Lung (tissue), 16 donors: ENCODE measurements around the gene NTRK3. TPM values are rescaled to one million over a fixed set of nuclear protein-coding genes. Genes with fewer than 3 reads are reported as not detected.

Experiments
- ATAC-seq: fragments of 200-7000 bp; cut with Tn5 transposase; one replicate; pipeline ENCODE4 v1.9.1; 2020; ENCODE audit warnings: moderate number of reproducible peaks; ENCODE audit not compliant: insufficient read depth, low FRiP score
- DNase-seq, 3 donors: peaks; one replicate each; pipeline ENCODE4 v3.0.0-alpha.2; 2013 to 2017
- H3K27ac ChIP-seq, 2 donors: one replicate each; pipeline ENCODE4 v1.5.1; 2013; ENCODE audit warnings: mild to moderate bottlenecking in 2 of 2, moderate library complexity in 2 of 2, control low read depth in 1 of 2, inconsistent platforms in 1 of 2, low read depth in 1 of 2, low read length in 1 of 2
- H3K27me3 ChIP-seq, 3 donors: one replicate each; pipeline ENCODE4 v1.5.1; 2013; ENCODE audit warnings: low read length in 2 of 3; ENCODE audit not compliant: control insufficient read depth in 3 of 3, insufficient read depth in 3 of 3
- H3K36me3 ChIP-seq, 4 donors: one replicate each; pipeline ENCODE4 v1.5.1; 2013; ENCODE audit warnings: low read length in 4 of 4, mild to moderate bottlenecking in 1 of 4, moderate library complexity in 1 of 4; ENCODE audit not compliant: control insufficient read depth in 4 of 4, insufficient read depth in 4 of 4
- H3K4me1 ChIP-seq, 5 donors: one replicate each; pipeline ENCODE4 v1.5.1; 2013; ENCODE audit warnings: low read length in 5 of 5, mild to moderate bottlenecking in 2 of 5, moderate library complexity in 1 of 5; ENCODE audit not compliant: control insufficient read depth in 5 of 5, insufficient read depth in 5 of 5
- H3K4me3 ChIP-seq: one replicate; pipeline ENCODE4 v1.5.1; 2013; ENCODE audit warnings: mild to moderate bottlenecking, control low read depth, moderate library complexity
- H3K9ac ChIP-seq, 2 donors: one replicate each; pipeline ENCODE4 v1.5.1; 2013; ENCODE audit warnings: low read length in 2 of 2, control low read depth in 1 of 2; ENCODE audit not compliant: insufficient read depth in 1 of 2
- H3K9me3 ChIP-seq, 4 donors: one replicate each; pipeline ENCODE4 v1.5.1; 2013; ENCODE audit warnings: low read length in 3 of 4, mild to moderate bottlenecking in 1 of 4, moderate library complexity in 1 of 4; ENCODE audit not compliant: control insufficient read depth in 4 of 4, insufficient read depth in 3 of 4
- WGBS, 2 donors: extraction: QIAGEN DNeasy Blood & Tissue Kit; methylation state at CpG; one replicate each; pipeline ENCODE4 v1.1.7; 2013; 5-methylcytosine and 5-hydroxymethylcytosine counted together
- long read RNA-seq, 5 donors: transcript quantifications; one replicate each; lab custom pipeline, GENCODE V29; 2026
- polyA plus RNA-seq, 2 donors: library from polyadenylated mRNA; stranded (reverse); fragments of 200-250 nt; gene quantifications; one replicate each; pipeline ENCODE4 v1.2.1, GENCODE V29; 2013
- total RNA-seq, 2 donors: library from RNA; depleted of rRNA in 1 of 2; stranded (reverse); fragments of >200 nt in 1 of 2; gene quantifications; one replicate each; pipeline ENCODE4 v1.2.1, GENCODE V29; 2014 to 2021
- TF ChIP-seq, protein P1 (sequence below): IDR thresholded peaks from 2 replicates; pipeline ENCODE4 v1.5.1; 2012; ENCODE audit warnings: mild to moderate bottlenecking; ENCODE audit errors: control extremely low read depth, extremely low read depth
- donor health status: control.
- donor health status: control.
- donor health status: Bipolar disorder and iron deficiency.
- donor health status: healthy.
- donor health status: DM: yes; HTN: yes; CAD: no.

NTRK3 gene
- 10 to 100 TPM in 1 of 2 donors, 1 to 10 TPM in 1; 5.6 to 11.0 TPM for total RNA-seq
- 1 to 10 TPM in 1 of 2 donors, under 1 TPM in 1; 0.44 to 2.7 TPM for polyA plus RNA-seq
- long read RNA-seq, donor 1: 0 reads
- long read RNA-seq, donor 2: 0 reads
- long read RNA-seq, donor 3: 0 reads
- long read RNA-seq, donor 4: 0 reads
- long read RNA-seq, donor 5: 0 reads

DNA sequence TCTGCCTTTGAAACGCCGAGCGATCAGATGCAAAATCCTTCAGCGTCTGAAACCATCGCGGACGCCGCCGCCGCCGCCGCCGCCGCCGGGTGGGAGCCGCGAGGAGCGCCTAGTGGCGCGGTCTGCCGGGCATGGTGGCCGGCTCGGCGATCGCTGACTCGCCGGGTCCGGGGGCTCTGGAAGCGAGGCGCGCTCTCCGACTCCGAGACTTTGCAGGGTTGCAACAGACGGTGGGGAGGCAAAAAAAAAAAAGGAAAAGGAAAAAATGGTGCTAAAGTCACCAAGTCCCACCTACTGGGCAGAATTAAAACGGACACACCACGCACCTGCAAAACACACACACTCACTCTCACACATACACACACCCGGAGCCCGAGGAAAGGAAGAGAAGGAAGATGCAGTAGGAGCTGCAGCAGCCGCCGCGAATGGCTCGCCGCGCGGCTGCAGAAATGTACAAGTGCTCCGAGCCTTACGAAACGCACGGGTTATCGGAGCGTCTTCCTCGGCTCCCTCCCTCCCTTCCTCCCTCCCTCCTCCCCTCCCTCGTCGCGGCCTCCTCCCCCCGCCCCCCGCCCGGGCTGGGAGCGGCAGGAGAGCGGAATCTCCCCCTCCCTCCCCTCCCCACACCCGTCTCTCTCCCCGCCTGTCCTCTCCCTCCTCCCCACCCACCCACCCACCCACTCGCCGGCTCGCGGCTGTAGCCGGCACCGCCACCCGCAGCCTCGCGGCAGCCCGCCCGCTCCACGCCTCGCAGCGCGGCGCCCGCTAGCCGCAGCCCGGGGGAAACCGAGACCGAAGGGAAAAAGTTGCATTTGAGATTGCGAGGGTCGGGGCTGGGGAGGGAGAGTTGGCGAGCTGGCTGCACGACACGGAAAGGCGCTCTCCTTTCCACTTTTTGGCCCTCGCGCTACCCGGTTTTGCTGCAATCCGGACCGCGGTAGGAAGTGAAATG, at the start of gene NTRK3:
Gene NTRK3, minus strand, starts transcription at position 461 of the 952 bp plus-strand sequence. CDS start 586 bp downstream, outside the sequence.
- H3K4me3 ChIP-seq: no peak within 1 kb of the TSS
- 0 to 1% methylated on average over 81 to 95 of the region's 95 CpGs for WGBS, 2 donors
- H3K4me1 ChIP-seq: peaks cover 0 to 24% (median 0%) of the 10 kb centered on the region in 5 donors
- DNase-seq (peak; percentile 33 to 67 (median 40)), ATAC-seq (no peak)
- H3K36me3 ChIP-seq: no peaks in the 10 kb centered on the region
- H3K9ac ChIP-seq: no peak within 1 kb of the TSS
- H3K27me3 ChIP-seq: peaks cover 10 to 59% (median 38%) of the 10 kb centered on the region in 3 donors
- no peak within 1 kb of the TSS for H3K27ac ChIP-seq
- TF ChIP-seq, protein P1, sequence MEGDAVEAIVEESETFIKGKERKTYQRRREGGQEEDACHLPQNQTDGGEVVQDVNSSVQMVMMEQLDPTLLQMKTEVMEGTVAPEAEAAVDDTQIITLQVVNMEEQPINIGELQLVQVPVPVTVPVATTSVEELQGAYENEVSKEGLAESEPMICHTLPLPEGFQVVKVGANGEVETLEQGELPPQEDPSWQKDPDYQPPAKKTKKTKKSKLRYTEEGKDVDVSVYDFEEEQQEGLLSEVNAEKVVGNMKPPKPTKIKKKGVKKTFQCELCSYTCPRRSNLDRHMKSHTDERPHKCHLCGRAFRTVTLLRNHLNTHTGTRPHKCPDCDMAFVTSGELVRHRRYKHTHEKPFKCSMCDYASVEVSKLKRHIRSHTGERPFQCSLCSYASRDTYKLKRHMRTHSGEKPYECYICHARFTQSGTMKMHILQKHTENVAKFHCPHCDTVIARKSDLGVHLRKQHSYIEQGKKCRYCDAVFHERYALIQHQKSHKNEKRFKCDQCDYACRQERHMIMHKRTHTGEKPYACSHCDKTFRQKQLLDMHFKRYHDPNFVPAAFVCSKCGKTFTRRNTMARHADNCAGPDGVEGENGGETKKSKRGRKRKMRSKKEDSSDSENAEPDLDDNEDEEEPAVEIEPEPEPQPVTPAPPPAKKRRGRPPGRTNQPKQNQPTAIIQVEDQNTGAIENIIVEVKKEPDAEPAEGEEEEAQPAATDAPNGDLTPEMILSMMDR: no peak
- H3K9me3 ChIP-seq: no peaks in the 10 kb centered on the region

DNA sequence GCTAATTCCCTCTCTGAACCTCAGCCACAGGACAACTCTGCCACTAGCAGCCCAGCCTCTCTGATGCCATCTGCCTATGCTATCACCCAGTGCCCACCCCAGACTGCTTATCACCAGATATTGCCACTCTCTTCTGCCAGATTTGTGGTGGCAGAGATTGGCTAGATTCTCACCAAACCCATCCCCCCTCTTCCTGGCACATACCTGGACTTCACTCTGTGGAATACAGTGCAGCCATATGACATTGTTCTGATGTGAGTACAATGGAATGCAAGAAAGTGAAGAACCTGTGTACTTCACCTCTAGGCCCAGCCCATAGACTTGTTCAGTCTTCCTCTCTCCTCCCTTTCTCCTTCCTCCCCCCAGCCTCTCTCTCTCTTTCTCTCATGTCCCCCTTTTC, 46.9 kb upstream of the NTRK3 start:
- Histone ChIP-seq H3K9ac (no peak overlapping the region), H3K4me3 (no peak overlapping the region), H3K36me3 (no peaks in the 10 kb centered on the region), H3K4me1 (no peaks in the 10 kb centered on the region), H3K27me3 (peaks cover 0 to 4% (median 0%) of the 10 kb centered on the region in 3 donors), H3K9me3 (no peaks in the 10 kb centered on the region), H3K27ac (no peak overlapping the region)
- TF ChIP-seq, protein P1: no peak
- ATAC-seq: no peak
- DNase-seq: no peak

DNA sequence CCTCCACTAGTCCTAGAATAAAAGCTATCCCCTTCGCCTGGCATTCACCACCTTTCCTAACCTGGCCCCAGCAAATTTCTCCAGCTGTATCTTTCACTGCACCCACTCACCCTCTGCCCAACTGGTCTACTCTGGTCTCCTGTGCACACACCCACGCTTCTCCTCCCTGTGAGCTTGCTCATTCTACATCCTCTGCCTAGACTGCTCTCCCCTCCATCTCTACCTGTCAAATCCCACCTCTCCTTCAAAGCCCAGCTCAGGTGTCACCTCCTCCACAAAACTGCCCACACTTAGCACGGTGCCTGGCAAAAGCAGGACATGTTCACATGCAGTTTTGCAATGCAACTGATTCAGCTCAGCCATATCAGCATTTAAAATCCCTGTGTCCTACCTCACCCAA, 45.8 kb upstream of the NTRK3 start:
- TF ChIP-seq, protein P1: no peak
- ATAC-seq: no peak
- Histone ChIP-seq H3K36me3 (no peaks in the 10 kb centered on the region), H3K9ac (no peak overlapping the region), H3K27ac (no peak overlapping the region), H3K4me1 (no peaks in the 10 kb centered on the region), H3K4me3 (no peak overlapping the region), H3K9me3 (no peaks in the 10 kb centered on the region), H3K27me3 (peaks cover 0 to 4% (median 0%) of the 10 kb centered on the region in 3 donors)
- DNase-seq: no peak
- WGBS, 2 donors: 68 to 79% methylated on average over 3 of the region's 3 CpGs
